GM21390 (cell line): Measurements from ENCODE around the gene STARD13.
"Not testable (repeated sequence)": the region's sequence is repeated elsewhere in the genome, so short reads cannot be mapped to it uniquely, and the experiment has no call there.

Source experiments
- ATAC-seq: cut with Tn5 transposase; IDR thresholded peaks from one replicate; pipeline ENCODE4 v1.9.1; 2021; ENCODE audit not compliant: unreplicated experiment

STARD13 gene

DNA sequence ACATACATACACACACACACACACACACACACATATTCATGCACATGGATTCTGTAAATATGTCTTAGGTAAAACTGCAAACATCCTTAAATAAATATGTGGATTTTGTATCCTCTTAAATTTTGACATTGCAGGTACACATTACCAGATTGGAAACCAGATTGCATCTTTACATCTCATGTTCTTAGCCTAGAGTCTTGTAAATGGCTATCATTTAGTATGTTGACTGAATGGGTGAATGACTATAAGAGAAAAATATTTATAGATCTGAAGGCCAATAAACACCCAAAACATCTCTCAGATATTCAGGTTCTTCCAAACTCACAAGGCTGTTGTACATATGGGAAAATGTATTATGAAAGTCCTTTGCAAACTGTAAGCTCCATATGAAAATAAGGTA is 104.3 kb downstream of the STARD13 start:
- ATAC-seq, result no peak

DNA sequence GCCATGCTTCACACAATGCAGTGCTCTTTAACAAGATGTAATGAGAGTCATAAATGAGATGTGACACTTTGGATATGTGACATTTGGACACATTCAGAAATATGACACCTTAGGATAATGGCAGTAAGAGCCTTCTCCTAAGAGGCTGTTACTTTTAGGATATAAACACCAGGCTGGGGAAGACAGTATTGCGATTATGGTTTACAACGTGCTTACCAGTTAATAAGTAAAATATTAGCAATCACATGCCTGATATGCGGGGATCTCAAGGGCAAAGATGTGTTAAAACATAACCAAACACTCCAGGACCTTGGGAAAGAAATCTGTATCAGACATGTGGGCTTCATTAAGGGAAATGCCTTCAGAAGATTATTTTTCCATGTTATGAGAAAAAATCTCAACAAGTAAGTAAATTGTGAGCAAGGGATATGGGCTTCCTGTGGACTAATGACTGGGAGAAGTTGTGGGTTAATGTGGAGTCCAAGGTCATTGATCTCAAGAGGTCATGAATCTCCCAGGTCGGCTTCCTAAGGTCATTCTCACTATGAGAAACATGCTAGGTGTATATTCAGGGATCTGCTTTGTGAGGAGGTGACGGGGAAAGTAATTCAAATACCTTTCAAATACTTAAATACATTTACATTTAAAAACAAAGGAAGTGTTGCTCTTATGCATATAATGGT is 105.3 kb downstream of the STARD13 start:
- ATAC-seq, result no peak

DNA sequence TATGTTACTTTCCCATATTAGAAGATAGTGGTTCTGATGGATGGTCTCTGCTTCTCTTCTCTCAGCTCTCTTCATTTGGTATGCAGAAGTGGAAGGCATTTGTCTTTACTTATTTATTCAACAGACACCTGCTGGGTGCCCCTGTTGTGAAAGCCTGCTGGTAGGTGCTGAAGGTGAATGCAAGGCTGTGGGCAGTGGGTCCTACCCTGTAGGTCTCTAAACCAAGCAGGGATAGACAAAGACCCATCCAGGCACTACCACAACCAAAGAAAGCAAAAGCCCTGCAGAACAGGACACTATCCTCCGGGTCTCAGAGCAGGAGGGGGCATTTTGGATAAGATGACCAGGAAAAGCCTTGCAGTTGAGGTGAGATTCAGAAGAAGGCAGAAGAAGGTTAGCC is 106.1 kb downstream of the STARD13 start:
- no peak for ATAC-seq

DNA sequence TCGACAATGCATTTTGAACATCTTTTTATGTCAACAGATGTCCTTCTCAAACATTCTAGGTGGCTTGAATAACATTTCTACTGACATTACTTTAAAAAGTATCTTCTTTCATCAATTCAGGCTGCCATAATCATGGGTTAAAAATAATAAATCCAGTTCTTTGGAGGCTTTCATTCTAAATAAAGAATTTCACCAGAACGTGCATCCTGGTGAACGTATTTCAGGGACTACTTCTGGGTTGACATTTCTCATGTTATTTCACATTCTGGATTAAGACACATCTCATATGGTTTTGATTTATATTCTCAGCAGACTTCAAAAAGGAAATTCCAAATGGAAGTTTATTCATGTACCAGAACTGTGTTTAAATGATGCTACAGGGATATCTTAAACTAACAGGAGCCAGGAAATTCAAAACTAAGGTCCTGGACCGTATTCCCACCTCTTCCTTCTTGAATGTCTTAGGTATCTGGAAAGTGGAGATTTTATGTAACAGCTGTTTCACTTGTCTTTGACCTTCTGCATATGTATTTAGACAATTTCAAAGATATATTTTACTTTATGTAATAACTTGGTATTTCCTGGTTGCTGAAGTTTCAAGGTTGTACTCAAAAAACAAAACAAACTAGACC is 107.2 kb downstream of the STARD13 start:
- ATAC-seq, result no peak

DNA sequence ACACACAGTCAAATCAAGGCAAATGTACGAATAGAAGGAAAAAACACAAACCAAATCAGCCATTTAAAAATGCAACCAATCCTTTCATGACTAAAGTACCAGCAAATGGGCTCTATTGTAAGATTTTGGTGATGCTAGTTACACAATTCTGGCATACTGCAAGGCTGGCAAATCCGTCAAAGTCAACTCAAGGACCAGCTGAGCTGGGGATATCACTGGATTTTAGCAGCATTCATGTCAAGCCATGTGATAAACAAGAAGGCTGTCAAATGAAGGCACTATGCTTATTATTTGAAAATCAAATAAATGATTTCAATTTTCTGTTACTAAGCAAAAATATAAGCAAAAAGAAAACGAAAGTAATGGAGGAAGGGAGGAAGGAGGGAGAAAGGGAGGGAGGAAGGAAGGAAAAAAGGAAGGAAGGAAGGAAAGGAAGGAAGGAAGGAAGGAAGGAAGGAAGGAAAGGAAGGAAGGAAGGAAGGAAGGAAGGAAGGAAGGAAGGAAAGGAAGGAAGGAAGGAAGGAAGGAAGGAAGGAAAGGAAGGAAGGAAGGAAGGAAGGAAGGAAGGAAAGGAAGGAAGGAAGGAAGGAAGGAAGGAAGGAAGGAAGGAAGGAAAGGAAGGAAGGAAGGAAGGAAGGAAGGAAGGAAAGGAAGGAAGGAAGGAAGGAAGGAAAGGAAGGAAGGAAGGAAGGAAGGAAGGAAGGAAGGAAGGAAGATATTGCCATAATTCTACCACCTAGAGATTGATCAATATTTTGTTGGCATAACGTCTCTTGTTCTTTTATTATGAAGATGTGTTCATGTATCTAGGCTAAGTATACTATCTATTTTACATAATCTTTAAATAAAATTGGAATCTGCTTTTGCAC is 108.0 kb downstream of the STARD13 start:
- ATAC-seq, result not testable (repeated sequence)

DNA sequence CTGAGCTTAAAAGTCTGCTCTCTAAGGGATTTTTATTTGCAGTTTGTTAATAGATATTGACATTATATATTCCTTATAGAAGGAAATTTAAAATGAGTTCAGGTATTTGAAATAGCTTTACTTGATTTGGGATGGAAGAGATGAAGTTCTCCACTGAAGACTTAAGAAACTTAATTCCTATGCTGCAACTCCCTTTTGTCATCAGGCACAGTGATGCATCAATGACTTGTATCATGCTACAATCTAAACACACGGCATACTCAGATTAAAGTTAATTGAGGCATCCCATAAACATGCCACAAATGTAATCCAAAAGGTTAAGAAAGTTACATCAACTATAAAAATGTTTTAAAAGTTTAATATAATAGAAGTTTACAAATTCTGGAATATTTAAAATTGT is 109.0 kb downstream of the STARD13 start:
- ATAC-seq, result no peak

DNA sequence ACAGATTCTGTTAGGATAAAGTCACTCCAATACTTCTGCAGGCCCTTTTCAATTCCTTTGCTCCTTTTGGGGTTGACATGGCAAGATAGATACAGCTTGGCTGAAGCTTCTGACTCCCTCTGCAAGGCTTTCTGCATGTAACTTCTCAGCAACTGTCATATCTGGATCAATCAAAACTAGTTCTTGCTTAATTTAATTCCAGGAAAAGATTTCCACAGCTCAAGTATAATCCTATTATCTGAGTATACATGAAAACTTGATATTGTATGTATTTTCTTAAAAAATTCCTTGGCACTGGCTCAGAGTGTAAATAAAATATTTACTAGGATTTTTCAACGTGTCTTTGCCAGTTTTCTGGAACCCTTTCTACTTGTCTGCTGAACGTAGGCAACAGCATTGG is 109.6 kb downstream of the STARD13 start:
- ATAC-seq, result no peak

DNA sequence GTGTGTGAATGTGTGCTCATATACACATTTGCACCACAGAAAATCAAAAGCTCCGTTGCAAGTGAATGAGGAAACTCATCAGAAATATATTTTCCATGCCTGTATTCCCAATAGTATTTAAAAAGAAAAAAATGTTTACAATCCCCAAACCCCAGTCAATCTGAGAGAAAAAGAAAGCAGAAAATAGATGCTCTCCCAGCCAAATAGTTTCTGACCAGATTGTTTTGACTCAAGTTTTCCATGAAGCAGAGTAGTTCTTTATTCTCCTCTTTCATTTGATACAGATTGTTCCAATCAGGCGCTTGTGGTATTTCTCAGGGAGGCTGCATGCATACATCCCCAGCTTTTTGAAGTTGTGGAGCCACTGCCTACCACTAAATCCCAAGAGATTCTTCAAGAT is 110.6 kb downstream of the STARD13 start:
- no peak for ATAC-seq

DNA sequence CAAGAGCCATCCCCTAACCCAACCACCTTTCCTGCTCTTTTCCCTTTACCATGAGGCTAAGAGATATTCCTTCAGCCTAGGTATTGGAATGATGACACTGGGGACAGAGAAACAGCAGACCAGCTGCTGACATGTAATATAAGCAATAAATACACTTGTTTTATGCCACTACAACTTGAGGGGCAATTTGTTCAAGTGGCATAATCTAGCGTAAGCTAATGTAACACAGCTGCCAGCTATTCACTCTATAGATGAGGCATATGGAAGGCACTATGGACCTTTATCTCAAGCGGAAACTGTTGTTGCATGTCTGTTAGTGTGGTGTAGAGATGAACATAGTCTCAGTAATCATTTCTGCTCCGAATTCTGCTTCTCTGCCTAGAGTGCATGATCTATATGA is 111.1 kb downstream of the STARD13 start:
- ATAC-seq, result no peak

DNA sequence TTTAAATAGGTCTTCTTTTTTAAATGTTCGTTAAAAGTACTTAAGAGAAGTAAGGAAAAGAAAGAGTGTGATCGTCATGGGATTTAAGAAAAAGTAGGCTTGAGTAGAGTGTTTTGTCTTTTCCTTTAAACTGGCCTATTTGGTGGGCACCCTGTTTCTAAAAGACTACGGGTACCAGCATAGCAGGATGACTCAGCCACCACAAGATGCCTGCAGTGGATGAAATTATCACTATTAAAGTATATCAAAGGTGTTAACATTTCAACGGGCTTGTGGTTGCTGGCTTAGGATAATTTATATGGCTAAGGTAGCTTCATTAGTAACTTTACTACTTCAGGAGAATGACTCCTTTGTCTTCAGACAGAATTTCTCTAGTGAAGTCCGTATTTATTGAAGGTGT is 112.6 kb downstream of the STARD13 start:
- no peak for ATAC-seq

DNA sequence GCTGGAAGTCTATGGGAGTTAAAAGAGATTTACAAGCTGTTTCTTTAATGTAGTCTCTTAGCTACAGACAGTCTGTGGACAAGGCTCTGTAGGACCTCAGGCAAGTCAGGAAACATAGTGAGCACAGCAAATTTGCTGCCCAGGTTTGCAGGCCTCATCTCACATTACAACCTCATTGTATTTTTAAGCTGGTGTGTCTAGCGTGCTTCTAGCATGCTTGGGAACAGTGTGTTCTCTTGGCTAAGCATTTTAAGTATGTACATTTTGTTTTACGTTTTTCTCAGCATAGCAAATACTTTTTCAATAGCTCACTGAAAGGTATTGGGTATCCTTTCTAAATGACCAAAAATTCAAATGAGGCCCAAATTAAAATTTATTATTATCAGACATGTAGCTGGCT is 113.2 kb downstream of the STARD13 start:
- ATAC-seq, result no peak

DNA sequence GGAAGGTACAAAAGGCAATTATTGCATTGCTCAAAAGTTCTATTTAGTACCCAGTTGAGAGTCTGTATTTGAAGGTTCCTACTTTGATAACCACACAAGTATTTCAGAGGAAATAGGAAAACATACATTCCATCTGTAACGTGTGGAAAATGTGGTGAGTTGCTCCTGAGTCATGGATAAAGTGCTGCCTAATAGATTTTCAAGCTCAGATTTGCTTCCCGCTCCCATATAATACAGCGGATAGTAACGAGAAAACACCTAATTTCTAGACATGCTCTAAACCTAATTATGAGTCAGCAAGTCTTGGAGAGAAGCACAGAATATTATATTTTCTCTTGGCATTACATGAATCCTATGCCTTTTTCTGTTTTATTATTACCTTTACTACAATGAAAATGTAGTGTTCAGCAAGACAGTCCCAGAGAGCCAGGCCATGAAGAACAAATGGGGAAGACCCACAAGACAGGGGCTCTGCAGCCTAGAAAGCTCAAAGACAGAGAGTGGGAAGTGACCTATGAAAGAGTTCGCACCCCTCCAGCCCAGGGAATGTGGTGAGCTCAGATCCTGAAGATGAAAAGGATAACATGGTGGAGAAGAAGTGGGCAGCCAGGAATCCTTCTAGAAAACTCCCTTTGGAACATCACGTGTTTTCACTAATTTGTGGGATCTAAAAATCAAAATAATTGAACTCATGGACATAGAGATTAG is 116.1 kb downstream of the STARD13 start:
- no peak for ATAC-seq

DNA sequence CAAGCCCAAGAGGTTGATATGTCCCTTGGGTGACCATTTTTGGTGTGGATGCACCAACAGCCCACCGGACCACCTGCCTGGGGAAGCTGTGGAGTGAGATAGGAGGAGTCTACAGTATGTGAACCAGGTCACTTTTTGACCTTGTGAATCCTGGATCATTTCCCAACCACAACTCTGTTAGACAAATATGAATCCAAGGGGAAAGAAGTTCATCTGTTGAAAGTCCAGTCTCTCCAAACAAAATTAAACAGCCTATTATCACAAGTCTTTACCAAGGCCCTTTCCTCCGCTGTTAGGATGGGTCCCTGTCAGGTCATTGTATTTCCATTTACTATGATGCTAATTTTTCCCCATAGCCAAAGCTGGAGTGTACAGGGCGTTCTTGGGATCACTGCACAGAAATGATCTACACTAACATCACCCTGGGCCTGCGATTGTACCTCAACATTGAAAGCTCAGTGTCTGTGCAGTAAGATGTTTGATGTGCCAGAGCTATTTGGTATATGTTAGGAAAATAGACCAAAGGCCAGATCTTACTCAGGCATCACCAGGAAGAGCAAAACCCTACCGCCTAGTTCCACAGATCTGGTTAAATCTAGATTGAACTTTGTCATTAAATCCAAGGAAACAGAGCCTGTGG is 117.1 kb downstream of the STARD13 start:
- ATAC-seq, result no peak

DNA sequence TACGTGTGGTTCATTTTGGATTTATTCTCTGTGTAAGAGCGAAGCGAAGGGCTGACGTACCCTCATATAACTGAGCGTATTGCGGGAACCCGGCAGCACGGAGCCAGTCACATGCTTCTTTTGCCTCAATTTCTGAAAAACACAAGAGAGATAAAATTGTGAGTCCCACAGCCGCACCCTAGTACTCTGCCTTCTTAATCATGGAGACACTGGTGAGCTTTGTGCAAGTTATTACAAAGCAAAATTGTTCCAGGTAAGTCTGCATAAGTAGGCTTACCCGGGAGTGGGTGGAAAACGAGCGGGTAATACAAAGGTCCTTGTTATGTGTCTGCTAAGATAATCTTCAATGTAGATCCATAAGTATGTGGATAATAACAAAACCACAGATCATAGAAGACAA is 118.1 kb downstream of the STARD13 start:
- no peak for ATAC-seq

DNA sequence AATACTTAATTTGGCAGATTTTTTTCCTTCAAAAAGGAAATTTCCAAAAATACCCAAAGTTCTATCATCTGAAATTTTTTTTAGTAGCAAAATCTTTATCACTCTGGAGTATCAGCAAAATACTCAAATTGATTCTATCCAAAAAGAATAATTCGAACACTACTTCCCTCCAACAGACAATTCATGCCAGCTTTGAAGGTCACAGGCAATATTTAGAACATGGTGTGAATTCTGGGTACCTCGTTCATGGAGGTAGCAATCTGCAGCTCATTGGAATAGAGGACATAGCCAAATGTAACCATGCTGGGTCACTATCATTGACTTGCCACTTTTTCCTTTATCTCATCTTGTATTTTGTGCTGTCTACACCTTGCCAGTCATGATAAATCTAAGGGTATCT is 119.8 kb downstream of the STARD13 start:
- no peak for ATAC-seq

DNA sequence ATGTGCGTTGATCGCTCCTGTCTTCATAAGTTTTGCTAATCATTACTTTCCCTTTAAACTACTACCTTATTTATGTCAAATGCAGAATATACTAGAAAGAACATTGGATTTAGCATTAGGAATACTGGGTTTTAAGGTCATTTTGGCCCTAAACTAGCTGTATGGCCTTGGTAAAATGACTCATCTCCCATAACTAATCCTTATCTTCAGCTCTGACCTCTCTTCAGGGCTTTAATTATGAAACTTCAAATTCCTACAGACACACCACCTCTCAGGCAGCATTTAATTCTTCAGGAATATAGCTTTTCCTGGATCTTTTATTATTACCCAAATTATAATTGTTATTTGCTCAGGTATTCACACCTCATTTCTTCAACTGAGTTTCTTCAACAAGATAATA is 121.2 kb downstream of the STARD13 start:
- no peak for ATAC-seq

DNA sequence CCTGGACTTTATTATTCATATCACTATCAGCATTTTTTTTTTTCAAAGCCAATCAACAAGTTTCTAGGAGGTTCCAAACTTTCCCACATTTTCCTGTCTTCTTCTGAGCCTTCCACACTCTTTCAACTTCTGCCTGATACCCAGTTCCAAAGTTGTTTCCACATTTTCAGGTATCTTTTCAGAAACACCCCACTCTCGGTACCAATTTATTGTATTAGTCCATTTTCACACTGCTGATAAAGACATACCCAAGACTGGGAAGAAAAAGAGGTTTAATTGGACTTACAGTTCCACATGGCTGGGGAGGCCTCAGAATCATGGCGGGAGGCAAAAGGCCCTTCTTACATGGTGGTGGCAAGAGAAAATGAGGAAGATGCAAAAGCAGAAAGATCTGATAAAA is 122.8 kb downstream of the STARD13 start:
- ATAC-seq, result not testable (repeated sequence)

DNA sequence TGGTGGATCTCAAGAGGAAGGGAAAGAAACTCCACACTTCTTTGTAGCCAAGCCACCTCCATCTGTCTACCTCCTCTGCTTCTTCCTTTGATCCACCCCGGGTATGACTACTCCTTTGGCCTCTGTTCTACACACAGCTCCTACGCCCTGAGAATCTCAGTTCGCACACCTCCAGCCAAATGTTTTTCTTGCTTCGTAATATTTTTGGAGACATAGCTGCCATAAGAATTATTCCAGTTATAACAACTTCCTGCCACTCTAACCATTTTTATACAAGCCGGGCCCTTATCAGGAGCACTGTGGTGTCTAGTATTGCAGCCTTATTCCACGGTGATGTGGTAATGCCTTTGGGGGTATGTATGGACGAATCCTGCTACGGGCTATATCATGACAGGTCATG is 126.7 kb downstream of the STARD13 start:
- no peak for ATAC-seq

DNA sequence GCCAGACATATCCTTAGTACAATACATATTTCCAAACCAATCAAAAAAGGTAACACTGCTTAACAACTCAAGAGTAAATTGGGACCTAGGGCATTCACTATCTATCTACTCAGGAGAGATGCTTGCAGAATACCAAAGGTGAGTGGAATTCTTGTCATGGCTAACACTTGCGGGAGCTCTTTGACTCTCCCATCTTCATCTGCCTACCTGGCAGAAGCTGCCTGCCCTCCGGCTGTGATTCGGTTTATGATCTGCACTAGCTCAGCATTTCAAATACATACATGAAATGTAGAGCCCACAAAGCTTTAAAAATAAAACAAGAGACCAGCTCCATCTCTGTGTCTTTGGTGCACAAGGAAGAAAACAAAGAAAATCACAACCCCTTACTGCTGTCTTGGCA is 127.3 kb downstream of the STARD13 start:
- no peak for ATAC-seq

DNA sequence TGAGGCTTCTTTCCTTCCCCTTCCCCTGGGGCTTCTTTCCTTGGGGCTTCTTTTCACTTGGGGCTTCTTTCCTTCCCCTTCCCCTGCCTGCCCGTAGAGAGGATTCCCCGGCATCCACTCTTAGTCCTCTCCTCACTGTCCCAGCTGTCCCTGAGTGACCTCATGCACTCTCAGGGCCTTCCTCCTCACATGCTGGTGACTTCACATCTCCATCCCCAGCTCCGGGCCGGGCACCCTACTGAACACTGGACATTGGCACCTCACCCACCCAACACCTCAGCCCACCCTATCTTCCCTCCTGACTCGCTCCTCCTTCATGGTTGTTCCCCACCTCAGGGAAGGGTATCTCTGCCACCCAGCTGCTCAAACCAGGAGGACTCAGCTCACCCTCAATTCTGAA is 130.6 kb downstream of the STARD13 start:
- no peak for ATAC-seq
